ENCODE results near the gene TPX2.
A peak's percentile ranks its signal among the peaks of the same experiment; 100 is the strongest.
"Not testable (repeated sequence)": the region's sequence is repeated elsewhere in the genome, so short reads cannot be mapped to it uniquely, and the experiment has no call there.

The TPX2 gene

GRCh38 chr20:31721408-31722256 is 17.5 kb upstream of the TPX2 start:
- peak in 1 of 2 experiments; percentile 51 for DNase-seq

- DNase-seq: peak; percentile 87 to 88
Observed at GRCh38 chr20:31722257-31723068, 16.6 kb upstream of the TPX2 start, which contains the start of gene BCL2L1. BCL2L1 (minus strand) TSS chr20:31722868; CDS start chr20:31722218, 650 bp downstream.

GRCh38 chr20:31723069-31723318 is 16.1 kb upstream of the TPX2 start:
- DNase-seq: no peak

GRCh38 chr20:31723319-31724078 is 15.6 kb upstream of the TPX2 start:
- DNase-seq: peak; percentile 99 to 100

- DNase-seq: no peak
Observed at GRCh38 chr20:31731321-31731717, 7.8 kb upstream of the TPX2 start.

GRCh38 chr20:31739550-31739977 is 474 bp downstream of the TPX2 start:
- DNase-seq: no peak

- no peak for DNase-seq
Observed at GRCh38 chr20:31740208-31740607, 1.1 kb downstream of the TPX2 start.

GRCh38 chr20:31740656-31741323 is 1.7 kb downstream of the TPX2 start:
- DNase-seq: no peak

- no peak for DNase-seq
Observed at GRCh38 chr20:31746068-31746878, 7.2 kb downstream of the TPX2 start.

GRCh38 chr20:31747028-31747427 is 7.9 kb downstream of the TPX2 start:
- not testable (repeated sequence) for DNase-seq

GRCh38 chr20:31747640-31748039 is 8.6 kb downstream of the TPX2 start:
- no peak for DNase-seq

GRCh38 chr20:31749223-31749622 is 10.1 kb downstream of the TPX2 start:
- DNase-seq: peak in 1 of 2 experiments; percentile 16

- no peak for DNase-seq
Observed at GRCh38 chr20:31751126-31751525, 12.0 kb downstream of the TPX2 start.

GRCh38 chr20:31757254-31757653 is 18.2 kb downstream of the TPX2 start:
- no peak for DNase-seq

GRCh38 chr20:31758521-31758920 is 19.4 kb downstream of the TPX2 start:
- peak; percentile 54 to 83 for DNase-seq

GRCh38 chr20:31758991-31759390 is 19.9 kb downstream of the TPX2 start:
- no peak for DNase-seq

- DNase-seq: no peak
Observed at GRCh38 chr20:31759836-31760518, 20.9 kb downstream of the TPX2 start.

GRCh38 chr20:31760519-31761240 is 21.6 kb downstream of the TPX2 start:
- no peak for DNase-seq

- no peak for DNase-seq
Observed at GRCh38 chr20:31764641-31765305, 25.7 kb downstream of the TPX2 start.

- DNase-seq: no peak
Observed at GRCh38 chr20:31767805-31768204, 28.7 kb downstream of the TPX2 start.
